Activated T-helper 2 cell treated with anti-CD3 and anti-CD28 coated beads, Interferon-gamma antibody, Interleukin-2, Interleukin-4, amounts not matched to agents 10 μg/mL and 5 μg/mL and 100 μg/mL, durations not matched to agents 14 hours and 24 hours and 36 hours (primary cell): ENCODE results near the gene CDKN2D. TPM values are rescaled to one million over a fixed set of nuclear protein-coding genes. Genes with fewer than 3 reads are reported as not detected.

ENCODE experiments used
- DNase-seq: peaks from one replicate; pipeline ENCODE4 v3.0.0; 2021; ENCODE audit warnings: low spot score
- H3K27ac Mint-ChIP-seq: one replicate; pipeline ENCODE4 v1.8.0; 2021; ENCODE audit warnings: mixed read lengths
- H3K27me3 Mint-ChIP-seq: one replicate; pipeline ENCODE4 v1.8.0; 2021; ENCODE audit warnings: low read depth, mixed read lengths
- H3K36me3 Mint-ChIP-seq: one replicate; pipeline ENCODE4 v1.8.0; 2021; ENCODE audit warnings: low read depth, mixed read lengths
- H3K4me1 Mint-ChIP-seq: one replicate; pipeline ENCODE4 v1.8.0; 2021; ENCODE audit warnings: low read depth, mixed read lengths
- H3K4me3 Mint-ChIP-seq: one replicate; pipeline ENCODE4 v1.8.0; 2021; ENCODE audit warnings: low read depth, mild to moderate bottlenecking, moderate library complexity, mixed read lengths
- H3K9me3 Mint-ChIP-seq: one replicate; pipeline ENCODE4 v1.8.0; 2021; ENCODE audit warnings: mixed read lengths
- intact Hi-C: fragments of 100-400 bp; cut with micrococcal nuclease; formaldehyde crosslinking; loops from one replicate; pipeline ENCODE4 v1.15.1; 2023
- total RNA-seq: library from RNA; stranded (reverse); gene quantifications from 2 replicates; pipeline ENCODE4 v1.2.3, GENCODE V29; 2022

Gene CDKN2D
- total RNA-seq, 1 donor from 2014 or later: 45.9 TPM

- DNase-seq: no peak
- intact Hi-C loops: loop anchor here (5.0 kb wide), 1 partner anchor 232 kb away; the partner anchor contains the start of genes ICAM4 and ICAM5
- H3K27ac Mint-ChIP-seq: no peak overlapping the region
- H3K36me3 Mint-ChIP-seq: no peaks in the 10 kb centered on the region
- H3K4me1 Mint-ChIP-seq: peaks cover 17% of the 10 kb centered on the region
- peak overlapping the region; percentile 35 for H3K4me3 Mint-ChIP-seq
- peaks cover 50% of the 10 kb centered on the region for H3K27me3 Mint-ChIP-seq
- no peaks in the 10 kb centered on the region for H3K9me3 Mint-ChIP-seq
Observed at GRCh38 chr19:10519421-10519820, 49.4 kb downstream of the CDKN2D start.

- Mint-ChIP-seq H3K4me3 (peak overlapping the region; percentile 35), H3K36me3 (no peaks in the 10 kb centered on the region), H3K9me3 (no peaks in the 10 kb centered on the region), H3K27me3 (peaks cover 54% of the 10 kb centered on the region), H3K27ac (no peak overlapping the region), H3K4me1 (peaks cover 18% of the 10 kb centered on the region)
- intact Hi-C loops: loop anchor here (5.0 kb wide), 1 partner anchor 231 kb away; the partner anchor contains the start of genes ICAM4 and ICAM5
- no peak for DNase-seq
Observed at GRCh38 chr19:10518444-10519361, 50.1 kb downstream of the CDKN2D start.

GRCh38 chr19:10517760-10518443 is 50.9 kb downstream of the CDKN2D start:
- peaks cover 23% of the 10 kb centered on the region for H3K4me1 Mint-ChIP-seq
- no peak overlapping the region for H3K27ac Mint-ChIP-seq
- H3K36me3 Mint-ChIP-seq: no peaks in the 10 kb centered on the region
- peaks cover 62% of the 10 kb centered on the region for H3K27me3 Mint-ChIP-seq
- peak overlapping the region; percentile 10 for H3K4me3 Mint-ChIP-seq
- H3K9me3 Mint-ChIP-seq: no peaks in the 10 kb centered on the region
- intact Hi-C loops: loop anchor here (5.0 kb wide), 1 partner anchor 231 kb away; the partner anchor contains the start of genes ICAM4 and ICAM5
- no peak for DNase-seq

- peak within 1 kb of the TSS; percentile 34 for H3K4me3 Mint-ChIP-seq
- H3K36me3 Mint-ChIP-seq: no peaks in the 10 kb centered on the region
- H3K4me1 Mint-ChIP-seq: peaks cover 23% of the 10 kb centered on the region
- intact Hi-C loops: loop anchor here (5.0 kb wide), 1 partner anchor 230 kb away; the partner anchor contains the start of genes ICAM4 and ICAM5
- H3K27me3 Mint-ChIP-seq: peaks cover 65% of the 10 kb centered on the region
- DNase-seq: no peak
- H3K27ac Mint-ChIP-seq: no peak within 1 kb of the TSS
- H3K9me3 Mint-ChIP-seq: no peaks in the 10 kb centered on the region
Observed at GRCh38 chr19:10517361-10517759, 51.4 kb downstream of the CDKN2D start, which contains the start of gene S1PR5. Gene S1PR5 (minus strand): TSS chr19:10517447. CDS start chr19:10515011, 2,436 bp downstream.

GRCh38 chr19:10516671-10517286 is 52.0 kb downstream of the CDKN2D start:
- peak overlapping the region; percentile 34 for H3K4me3 Mint-ChIP-seq
- DNase-seq: no peak
- no peak overlapping the region for H3K27ac Mint-ChIP-seq
- peaks cover 23% of the 10 kb centered on the region for H3K4me1 Mint-ChIP-seq
- peaks cover 65% of the 10 kb centered on the region for H3K27me3 Mint-ChIP-seq
- H3K9me3 Mint-ChIP-seq: no peaks in the 10 kb centered on the region
- H3K36me3 Mint-ChIP-seq: no peaks in the 10 kb centered on the region
- intact Hi-C loops: loop anchor here (5.0 kb wide), 1 partner anchor 229 kb away; the partner anchor contains the start of genes ICAM4 and ICAM5

Other genes with a start within 250 kb of the CDKN2D start
- gene RAVER1, start 235.4 kb downstream of the CDKN2D start, total RNA-seq: 90.3 and 91.1 TPM in 2 replicates
- 115 and 116 TPM in 2 replicates for gene ICAM3, start 229.4 kb downstream of the CDKN2D start, total RNA-seq
- gene TYK2, start 188.4 kb downstream of the CDKN2D start, total RNA-seq: 250 TPM in 2 replicates
- gene CDC37, start 165.4 kb downstream of the CDKN2D start, total RNA-seq: 285 and 300 TPM in 2 replicates
- 105 TPM in 2 replicates for gene PDE4A, start 148.4 kb downstream of the CDKN2D start, total RNA-seq
- 75.2 and 76.1 TPM in 2 replicates for gene KEAP1, start 65.6 kb downstream of the CDKN2D start, total RNA-seq
- gene S1PR5, start 51.5 kb downstream of the CDKN2D start, total RNA-seq: 0.23 TPM in 1 of 2 replicates, not detected in the other
- gene ATG4D, start 25.1 kb downstream of the CDKN2D start, total RNA-seq: 34.1 and 37.2 TPM in 2 replicates
- gene KRI1, start 3.0 kb downstream of the CDKN2D start, total RNA-seq: 66.7 and 69.5 TPM in 2 replicates
- gene AP1M2, start 18.3 kb upstream of the CDKN2D start, total RNA-seq: not detected in 2 replicates
- 83.0 and 87.4 TPM in 2 replicates for gene SLC44A2, start 56.6 kb upstream of the CDKN2D start, total RNA-seq
- gene ILF3, start 85.4 kb upstream of the CDKN2D start, total RNA-seq: 509 and 523 TPM in 2 replicates
- 67.2 and 75.0 TPM in 2 replicates for gene QTRT1, start 132.5 kb upstream of the CDKN2D start, total RNA-seq
- gene DNM2, start 149.1 kb upstream of the CDKN2D start, total RNA-seq: 185 and 198 TPM in 2 replicates